ENCODE data around the gene DOHH.

DOHH gene

DNA sequence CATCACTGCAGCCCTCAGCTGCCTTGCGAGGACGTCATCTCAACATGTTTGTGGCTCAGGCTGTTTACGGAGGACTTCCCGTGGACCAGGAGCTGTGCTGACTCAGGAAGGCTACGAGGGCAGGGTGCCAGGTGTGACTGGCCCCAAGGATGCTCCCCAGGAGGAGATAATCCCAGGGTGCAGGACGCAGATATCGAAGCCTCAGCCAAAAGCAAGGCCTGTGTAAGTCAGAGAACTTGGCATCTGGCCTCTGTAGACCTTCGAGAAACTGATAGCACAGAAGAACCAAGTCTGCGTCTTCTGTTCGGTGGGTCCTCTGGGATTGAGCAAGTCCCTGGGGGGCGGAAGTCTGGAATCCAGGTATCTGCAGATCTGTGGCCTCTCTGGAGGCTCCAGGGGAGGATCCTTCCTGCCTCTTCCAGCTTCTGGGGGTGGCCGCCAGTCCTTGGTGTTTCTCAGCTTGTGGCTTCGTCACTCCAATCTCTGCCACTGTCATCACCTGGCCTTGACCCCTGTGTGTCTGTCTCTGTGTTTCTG, 2.6 kb upstream of the DOHH start:
- DNase-seq (ENCODE audit: low read depth): no peak

DNA sequence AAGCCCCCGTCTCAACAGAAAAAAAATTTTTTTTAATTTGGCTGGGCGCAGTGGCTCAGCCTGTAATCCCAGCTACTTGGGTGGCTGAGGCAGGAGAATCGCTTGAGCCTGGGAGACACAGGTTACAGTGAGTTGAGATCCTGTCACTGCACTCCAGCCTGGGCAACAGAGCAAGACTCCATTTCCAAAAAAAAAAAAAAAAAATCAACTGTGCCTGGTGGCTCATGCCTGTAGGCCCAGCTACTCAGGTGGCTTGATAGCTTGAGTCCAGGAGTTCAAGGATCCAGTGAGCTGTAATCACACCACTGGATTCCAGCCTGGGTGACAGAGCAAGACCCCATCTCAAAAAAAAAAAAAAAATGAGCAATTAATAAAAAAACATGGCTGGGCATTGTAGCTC, 1.3 kb upstream of the DOHH start:
- DNase-seq (ENCODE audit: low read depth): no peak

DNA sequence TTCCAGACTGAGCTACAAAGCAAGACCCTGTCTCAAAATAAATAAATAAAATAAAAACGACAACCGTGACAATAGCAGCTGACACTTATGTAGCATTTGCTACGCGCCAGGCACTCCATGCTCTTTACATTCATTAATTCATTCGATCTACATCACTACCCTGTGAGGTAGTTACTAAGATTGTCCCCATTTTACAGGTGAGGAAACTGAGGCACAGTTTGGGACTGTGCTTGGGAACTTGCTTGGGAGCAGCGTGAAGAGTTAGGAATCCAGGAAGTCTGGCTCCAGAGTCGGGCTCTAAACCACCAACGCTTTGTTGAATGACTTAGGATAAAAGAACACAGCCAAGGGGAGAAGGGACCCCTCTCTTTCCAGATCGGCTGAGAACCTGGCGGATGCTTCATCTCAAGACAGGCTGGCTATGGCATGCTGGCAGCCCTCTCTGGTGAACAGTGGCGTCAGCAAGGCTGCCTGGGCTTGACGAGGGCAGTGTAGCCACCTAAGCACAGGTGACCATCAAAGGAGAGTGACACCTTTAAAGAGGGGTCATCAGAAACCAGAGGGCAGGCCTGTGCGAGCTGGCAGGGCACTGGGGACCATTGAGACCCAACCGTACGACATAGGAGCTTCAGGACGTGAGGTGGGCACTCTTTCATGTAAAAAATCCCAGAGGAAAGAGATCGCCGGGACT, 591 bp downstream of the DOHH start:
- DNase-seq (ENCODE audit: low read depth): no peak

DNA sequence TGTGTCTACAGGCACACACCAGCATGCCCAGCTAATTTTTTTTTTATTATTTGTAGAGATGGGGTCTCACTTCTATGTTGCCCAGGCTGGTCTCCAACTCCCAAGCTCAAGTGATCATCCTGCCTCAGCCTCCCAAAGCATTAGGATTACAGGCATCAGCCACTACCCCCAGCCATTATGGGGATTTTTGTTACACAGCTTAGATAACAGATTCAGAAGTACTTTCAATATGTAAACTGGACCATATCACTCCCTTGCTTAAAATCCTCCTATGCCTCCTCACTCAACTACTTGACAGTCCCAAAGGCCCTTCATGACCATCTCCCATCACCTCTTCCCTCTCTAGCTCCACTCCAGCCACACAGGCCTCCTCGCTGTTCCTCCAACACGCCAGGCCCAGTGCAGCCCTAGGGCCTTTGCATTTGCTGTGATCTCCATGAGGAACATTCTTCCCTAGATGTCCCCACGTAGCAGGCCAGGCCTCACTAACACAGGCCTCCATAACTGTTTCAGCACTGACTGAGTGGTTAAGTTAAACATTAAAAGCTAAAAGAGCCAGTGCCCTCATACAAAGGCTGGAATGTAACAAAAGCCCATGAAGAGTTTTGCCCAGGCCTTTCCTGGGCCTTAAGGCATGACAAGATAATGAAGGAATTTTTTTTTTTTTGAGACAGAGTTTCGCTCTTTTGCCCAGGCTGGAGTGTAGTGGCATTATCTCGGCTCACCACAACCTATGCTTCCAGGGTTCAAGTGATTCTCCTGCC, 2.5 kb downstream of the DOHH start:
- DNase-seq (ENCODE audit: low read depth): no peak

DNA sequence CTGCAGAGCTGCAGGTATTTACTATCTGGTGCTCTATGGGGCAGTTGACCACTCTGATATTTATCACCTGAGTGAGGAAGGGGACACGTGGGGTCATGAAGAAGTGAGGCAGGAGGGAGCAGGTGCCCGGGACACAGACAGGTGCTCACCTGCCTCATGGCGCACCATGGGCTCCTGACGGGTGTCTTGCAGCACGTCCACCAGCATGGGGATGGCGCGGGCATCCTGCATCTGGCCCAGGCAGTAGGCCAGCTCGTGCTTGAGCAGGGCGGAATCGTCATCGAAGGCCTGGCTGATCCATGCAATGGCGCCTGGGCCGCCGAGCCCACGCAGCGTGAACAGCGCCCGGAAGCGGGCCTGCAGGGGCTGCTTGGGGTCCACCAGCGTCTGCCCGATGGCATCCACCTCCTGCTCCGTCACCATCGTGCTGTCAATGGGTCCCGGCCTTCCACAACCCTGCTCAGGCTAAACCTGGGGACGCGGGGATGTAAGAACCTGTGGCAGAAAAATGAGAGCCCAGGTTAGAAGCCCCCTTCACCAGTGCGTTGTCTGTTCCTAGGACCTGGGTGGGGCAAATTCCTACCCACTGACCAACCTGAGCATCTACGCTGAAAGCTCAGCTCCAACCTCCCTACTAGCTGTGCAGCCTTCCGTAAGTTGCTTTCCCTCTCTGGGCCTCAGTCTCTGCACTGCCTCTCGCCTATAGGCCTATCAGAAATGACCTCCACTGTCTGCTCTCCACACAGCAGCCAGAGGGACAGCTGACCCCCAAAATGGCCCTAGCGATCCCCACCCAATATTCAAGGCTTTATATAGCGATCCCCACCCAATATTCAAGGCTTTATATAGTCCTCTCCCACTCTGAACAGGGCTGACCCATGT, 3.8 kb downstream of the DOHH start:
- no peak for DNase-seq (ENCODE audit: low read depth)

DNA sequence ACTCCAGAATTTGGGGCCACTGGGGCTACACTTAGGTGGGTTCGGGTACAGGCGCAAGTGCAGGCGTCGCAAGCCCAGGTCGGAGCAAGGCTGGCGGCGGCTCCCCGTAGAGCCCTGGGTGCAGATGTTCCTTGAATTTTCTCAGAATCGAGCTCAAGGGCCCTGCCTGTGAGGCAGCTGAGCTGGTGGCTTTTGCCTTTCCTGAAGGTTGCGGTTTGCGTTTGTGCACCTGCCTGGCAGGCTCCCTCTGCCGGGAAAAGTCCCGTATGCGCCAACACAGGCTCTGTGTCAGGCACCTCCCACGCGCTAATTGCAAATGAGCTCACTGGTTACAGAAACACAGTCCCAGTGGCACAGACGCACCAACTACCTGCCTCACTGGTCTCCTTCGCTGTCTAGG, 5.9 kb downstream of the DOHH start:
- no peak for DNase-seq (ENCODE audit: low read depth)

DNA sequence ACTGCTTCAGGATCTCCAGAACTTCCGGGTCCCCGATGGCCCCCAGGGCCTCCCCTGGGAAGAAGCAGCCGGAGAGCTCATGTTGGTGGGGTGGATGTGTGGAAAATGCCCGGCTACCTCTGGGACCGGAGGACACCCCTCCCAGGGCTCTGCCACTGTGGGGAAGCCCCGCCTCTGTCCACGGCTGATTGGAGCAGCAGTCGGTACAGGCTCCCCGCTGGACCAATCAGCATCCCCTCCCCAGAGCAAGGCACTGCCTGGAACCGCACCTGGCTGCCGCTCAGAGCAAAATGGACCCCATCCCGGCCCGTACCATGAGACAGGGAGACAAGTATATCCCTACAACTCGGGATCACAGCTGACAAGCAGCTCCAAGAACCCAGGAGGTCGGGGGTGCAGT, 6.4 kb downstream of the DOHH start:
- DNase-seq (ENCODE audit: low read depth): no peak

DNA sequence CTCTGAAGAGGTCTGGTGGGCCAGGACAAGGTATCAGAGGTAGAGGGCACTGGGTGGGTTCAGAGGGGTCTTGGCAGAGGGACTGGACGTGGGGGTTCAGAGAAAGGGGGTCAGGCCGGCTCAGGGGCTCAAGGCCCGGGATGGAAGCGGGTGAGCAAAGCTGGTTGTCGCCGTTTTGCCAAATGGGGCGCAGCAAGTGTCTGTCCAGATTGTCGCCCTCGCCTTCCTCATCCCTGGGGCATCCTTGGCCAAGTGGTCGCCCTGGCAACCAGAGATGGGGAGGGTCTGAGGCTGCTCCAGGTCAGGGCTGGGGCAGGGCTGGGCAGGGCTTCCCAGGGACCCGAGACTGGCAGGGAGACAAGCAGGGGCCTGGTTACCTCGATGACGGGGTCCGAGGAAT, 6.8 kb downstream of the DOHH start:
- DNase-seq (ENCODE audit: low read depth): no peak

DNA sequence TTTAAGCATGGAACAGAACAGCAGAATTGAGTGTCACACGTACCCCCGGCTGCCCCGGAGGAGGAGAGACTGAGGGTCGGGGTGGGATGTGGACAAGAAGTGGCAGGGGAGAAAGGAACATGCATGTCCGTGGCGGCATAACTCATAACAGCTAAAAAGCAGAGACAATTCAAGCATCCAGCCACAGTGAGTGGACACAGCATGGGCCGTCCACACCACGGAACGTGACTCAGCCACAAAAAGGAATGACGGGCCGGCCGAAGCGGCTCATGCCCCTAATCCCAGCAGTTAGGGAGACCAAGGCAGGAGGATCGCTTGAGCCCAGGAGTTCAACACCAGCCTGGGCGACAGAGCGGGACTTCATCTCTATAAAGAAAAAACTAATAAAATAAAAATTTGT, 7.6 kb downstream of the DOHH start:
- DNase-seq (ENCODE audit: low read depth): no peak

DNA sequence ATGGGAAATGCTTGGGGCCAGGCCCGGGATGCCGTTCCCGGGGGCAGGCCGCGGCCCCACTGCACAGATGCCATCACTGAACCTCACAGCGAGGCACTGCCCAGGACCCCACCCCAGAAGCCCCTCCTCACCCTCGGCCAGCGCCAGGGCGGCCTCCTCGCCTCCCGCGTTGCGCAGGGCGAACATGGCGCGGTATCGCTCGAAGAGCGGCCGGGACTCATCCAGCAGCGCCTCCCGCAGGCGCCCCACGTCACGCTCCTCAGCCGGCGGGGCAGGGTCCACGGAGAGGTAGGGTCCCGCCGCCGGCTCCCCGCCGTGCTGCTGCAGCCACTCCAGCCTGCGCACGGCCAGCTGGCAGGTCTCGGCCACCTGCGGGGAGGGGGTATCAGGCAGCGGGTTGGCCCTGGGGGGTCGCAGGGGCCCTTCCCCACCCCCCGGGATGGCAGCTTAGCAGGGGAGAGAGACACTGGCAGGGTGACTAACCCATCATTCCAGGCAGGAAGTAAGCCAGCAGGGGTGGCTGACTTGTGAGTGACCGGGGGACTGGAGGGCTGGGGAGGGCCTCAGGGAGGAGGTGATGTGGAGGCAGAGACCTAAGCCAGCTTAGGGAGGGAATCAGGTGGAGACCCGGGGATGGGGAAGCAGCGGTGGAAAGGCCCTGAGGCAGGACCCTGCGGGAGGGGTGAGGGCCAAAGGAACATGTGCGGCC, 8.2 kb downstream of the DOHH start:
- DNase-seq (ENCODE audit: low read depth): no peak

DNA sequence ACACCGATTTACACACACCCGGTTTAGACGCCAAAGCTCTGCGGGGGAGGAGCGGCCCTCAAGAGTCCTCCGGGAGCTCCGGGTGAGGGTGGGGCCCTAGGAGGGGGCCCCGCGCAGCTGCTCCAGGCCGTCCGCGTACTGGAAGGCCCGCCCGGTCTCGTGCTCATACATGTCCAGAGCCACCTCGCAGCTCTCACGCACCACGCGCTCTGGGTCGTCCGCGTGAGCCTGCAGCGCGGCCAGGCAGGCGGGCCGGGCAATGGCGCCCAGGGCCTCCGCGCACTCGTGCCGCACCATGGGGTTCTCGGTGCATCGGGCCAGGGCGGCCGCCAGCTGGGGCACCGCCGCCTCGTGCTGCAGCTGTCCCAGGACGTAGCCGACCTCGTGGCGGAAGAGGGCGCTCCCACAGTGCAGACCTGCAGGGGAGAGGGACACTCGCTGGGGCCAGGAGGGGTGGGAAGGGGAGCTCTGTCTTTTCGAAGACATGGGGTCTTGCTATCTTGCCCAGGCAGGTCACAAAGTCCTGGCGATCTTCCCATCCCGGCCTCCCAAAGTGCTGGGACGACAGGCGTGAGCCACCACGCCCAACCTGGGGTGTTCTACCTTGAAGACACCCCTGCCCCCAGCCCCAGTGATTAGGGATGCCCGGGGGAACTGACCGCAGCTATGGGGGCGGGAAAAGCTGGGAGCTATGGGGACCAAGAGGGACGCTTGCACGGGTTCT, 8.9 kb downstream of the DOHH start:
- DNase-seq (ENCODE audit: low read depth): no peak

DNA sequence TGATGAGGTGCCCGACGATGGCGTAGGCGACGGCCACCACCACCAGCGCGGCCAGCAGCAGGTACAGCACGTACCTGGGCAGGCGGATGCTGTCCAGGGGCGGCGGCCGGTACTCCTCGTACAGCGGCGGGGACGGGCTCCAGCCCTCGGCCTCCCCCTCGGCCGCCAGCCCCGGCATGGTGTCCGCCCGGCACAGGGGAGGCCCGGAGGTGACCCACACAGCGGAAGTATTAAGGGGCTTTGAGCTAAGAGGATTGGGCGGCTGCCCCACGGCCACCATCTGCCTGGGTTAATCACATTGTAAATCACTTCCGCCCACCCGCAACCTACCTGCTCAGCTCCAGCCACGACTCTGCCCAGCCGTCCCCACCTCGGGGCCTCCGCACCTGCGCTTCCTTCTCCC, 17.2 kb downstream of the DOHH start, which contains the start of gene SMIM44:
SMIM44 (minus strand) TSS at position 216 of the 403 bp plus-strand sequence; CDS start at position 178, 38 bp downstream.
- no peak for DNase-seq (ENCODE audit: low read depth)

DNA sequence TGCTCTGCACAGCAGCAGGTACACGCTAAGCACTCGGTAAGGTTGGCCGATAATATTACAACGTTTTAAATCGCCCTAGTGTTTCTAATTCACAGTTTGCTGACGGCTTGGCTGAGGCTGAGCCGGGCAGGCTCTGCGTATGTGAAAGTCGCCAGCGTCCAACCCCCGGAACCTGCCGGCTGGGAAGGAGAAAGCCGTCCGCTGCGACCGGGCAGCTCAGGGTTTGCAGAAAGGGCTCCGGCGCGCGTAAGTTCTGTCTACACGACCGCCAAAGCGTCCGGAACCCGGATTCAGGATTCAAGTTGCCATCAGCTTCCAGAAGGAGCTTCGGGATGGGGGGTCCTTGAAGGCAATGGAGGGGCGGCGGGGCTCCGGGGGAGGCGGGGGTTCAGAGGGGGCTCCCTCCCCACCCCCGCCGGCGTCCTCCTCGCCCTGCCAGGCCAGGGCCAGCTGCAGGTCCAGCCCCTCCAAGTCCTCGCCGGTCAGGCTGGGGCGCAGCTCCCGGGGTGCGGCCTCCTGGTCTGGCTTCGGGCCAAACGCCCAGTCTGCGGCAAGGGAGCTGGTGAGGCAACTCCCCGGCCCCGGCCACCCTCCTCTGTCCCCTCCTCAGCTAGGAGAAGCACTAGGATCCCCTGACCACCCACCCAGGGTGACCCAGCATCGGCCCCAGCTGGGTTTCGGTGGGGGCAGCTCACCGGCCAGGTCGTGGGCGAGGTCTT, 17.8 kb downstream of the DOHH start:
- no peak for DNase-seq (ENCODE audit: low read depth)

DNA sequence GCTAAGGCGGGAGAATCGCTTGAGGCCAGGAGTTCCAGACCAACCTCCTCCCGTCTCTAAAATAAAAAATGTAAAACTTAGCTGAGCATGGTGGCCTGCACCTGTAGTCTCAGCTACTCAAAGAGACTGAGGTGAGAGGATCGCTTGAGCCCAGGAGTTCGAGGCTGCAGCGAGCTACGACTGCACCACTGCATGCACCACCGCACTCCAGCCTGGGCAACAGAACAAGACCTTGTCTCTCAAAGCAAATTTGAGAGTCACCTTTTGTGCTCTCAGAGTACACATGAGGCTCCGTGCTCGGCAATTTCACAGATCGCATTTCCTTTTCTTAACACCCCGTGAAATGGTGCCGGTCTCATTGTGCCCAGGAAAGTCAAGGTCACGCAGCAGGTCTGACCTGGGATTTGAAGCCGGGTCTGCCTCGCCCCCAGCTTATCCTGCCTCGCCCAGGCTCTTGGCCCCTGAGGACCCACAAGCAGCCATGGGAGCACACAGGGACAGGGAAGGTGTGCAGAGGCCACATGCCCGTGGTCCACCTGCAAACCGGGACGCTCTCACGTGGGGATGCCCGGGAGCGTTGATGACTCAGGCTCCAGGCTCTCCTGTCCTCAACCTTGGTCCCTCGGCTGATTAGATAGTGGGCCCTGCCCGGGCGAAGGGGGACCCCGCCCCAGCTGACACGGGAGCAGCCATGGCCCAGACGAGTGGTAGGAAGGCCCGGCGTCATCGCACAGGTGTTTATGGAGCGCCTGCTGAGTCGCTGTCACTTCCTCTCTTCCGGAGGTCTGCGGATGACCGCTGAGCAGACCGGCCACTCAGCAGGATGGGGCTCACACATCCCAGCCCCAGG, 19.0 kb downstream of the DOHH start:
- DNase-seq (ENCODE audit: low read depth): no peak

DNA sequence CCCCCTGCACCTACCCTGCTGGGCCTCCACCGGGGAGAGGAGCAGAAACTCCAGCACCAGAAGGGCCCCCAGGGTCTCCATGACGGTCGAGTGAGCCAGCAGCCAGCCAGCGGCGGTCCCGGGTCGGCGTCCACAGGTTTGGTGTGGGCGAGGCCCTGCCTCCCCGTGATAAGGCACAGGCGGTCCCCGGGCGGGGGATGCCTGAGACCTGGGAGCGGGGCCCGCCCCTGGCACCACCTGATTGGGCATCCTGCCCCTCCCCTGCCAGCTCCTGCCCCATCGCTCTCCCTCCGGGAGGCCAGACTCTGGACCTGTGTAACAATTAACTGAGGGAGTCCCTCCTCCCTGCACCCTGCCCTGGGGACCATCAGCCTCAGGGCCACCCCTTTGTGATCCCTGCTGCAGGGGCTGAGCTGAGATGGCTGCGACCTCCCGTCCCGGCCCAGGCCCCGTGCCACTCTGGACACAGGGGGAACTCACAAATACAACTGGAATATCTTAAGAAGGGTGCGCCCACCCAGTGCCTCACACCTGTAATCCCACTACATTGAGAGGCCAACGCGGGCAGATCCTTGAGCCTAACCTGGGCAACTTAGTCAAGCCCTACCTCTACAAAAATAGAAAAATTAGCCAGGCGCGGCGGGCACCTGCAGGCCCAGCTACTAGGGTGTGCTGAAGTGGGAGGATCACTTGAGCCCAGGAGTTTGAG, 19.9 kb downstream of the DOHH start, which contains the start of gene SMIM24:
SMIM24 (minus strand) TSS at position 143 of the 709 bp plus-strand sequence; CDS start at position 81, 62 bp downstream.
- no peak for DNase-seq (ENCODE audit: low read depth)

DNA sequence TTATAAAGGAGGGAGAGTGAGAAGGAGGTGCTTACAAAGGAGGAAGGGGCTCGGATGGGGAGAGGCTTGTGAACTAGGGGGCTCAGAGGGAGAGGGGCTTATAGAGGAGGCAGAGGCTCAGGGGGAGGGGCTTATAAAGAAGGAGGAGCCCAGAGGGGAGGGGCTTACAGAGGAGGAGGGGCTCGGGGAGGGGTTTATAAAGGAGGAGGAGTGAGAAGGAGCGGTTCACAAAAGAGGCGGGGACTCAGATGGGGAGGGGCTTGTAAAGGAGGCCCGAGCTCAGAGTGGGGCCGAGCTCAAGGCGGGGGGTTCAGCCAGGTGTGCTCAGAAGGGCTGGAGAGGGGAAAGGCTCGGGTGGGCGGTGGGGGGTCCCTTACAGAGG, 20.6 kb downstream of the DOHH start:
- DNase-seq (ENCODE audit: low read depth): no peak

DNA sequence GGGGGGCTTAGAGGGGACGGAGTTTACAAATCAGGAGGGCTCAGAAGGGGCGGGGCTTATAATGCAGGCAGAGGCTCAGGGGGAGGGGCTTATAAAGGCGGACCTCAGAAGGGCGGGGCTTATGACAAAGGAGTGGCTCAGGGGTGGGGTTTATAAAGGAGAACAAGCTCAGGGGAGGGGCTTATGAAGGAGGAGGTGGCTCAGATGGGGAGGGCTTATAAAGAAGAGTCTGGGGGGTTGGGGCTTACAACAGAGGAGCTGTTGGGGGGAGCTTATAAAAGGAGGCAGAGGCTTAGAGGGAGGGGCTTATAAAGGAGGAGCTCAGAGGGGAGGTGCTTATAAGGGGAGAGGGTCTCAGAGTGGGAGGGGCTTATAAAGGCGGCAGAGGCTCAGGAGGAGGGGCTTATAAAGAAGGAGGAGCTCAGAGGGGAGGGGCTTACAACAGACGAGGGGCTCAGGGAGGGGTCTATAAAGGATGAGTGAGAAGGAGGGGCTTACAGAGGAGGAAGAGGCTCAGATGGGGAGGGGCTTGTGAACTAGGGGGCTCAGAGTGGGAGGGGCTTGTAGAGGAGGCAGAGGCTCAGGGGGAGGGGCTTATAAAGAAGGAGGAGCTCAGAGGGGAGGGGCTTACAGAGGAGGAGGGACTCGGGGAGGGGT, 21.2 kb downstream of the DOHH start:
- no peak for DNase-seq (ENCODE audit: low read depth)

All from stromal cell of bone marrow (primary cell).